Hepatocyte (in vitro differentiated cells): ENCODE measurements around the gene CRTAP. TPM values are rescaled to one million over a fixed set of nuclear protein-coding genes. Genes with fewer than 3 reads are reported as not detected.

ENCODE experiments used
- DNase-seq: peaks from one replicate; pipeline ENCODE4 v3.0.0-alpha.2; 2016; ENCODE audit warnings: low spot score
- H2AFZ ChIP-seq: fragments of 200-600 bp; sonication (generic); 2 replicates; pipeline ENCODE4 v1.6.0; 2016; ENCODE audit warnings: antibody characterized with exemption, mild to moderate bottlenecking
- H3K27ac ChIP-seq: fragments of 200-600 bp; sonication (generic); 2 replicates; pipeline ENCODE4 v1.5.1; 2016; ENCODE audit warnings: mild to moderate bottlenecking
- H3K27me3 ChIP-seq: fragments of 200-600 bp; sonication (generic); 2 replicates; pipeline ENCODE4 v1.6.1; 2016
- H3K36me3 ChIP-seq: fragments of 200-600 bp; sonication (generic); replicated peaks from 2 replicates; pipeline ENCODE4 v1.5.1; 2016; ENCODE audit warnings: low read depth; ENCODE audit not compliant: insufficient read depth
- H3K4me1 ChIP-seq: fragments of 200-600 bp; sonication (generic); 2 replicates; pipeline ENCODE4 v1.5.1; 2016; ENCODE audit warnings: mild to moderate bottlenecking, moderate library complexity; ENCODE audit not compliant: insufficient read depth
- H3K4me2 ChIP-seq: fragments of 200-600 bp; sonication (generic); 2 replicates; pipeline ENCODE4 v1.6.0; 2016
- H3K4me3 ChIP-seq: fragments of 200-600 bp; sonication (generic); 2 replicates; pipeline ENCODE4 v1.5.1; 2016; ENCODE audit warnings: mild to moderate bottlenecking
- H3K79me2 ChIP-seq: fragments of 200-600 bp; sonication (generic); 2 replicates; pipeline ENCODE4 v1.6.0; 2017; ENCODE audit warnings: mild to moderate bottlenecking
- H3K9me2 ChIP-seq: fragments of 200-600 bp; sonication (generic); replicated peaks from 2 replicates; pipeline ENCODE4 v1.6.0; 2017; ENCODE audit warnings: mild to moderate bottlenecking; ENCODE audit not compliant: insufficient read depth
- H3K9me3 ChIP-seq: fragments of 200-600 bp; sonication (generic); 2 replicates; pipeline ENCODE4 v1.5.1; 2016; ENCODE audit warnings: low read depth, mild to moderate bottlenecking
- H4K20me1 ChIP-seq: fragments of 200-600 bp; sonication (generic); 2 replicates; pipeline ENCODE4 v1.6.0; 2016; ENCODE audit warnings: mild to moderate bottlenecking; ENCODE audit not compliant: insufficient read depth, poor library complexity, severe bottlenecking
- CTCF ChIP-seq: fragments of 200-600 bp; sonication (generic); IDR thresholded peaks from 2 replicates; pipeline ENCODE4 v1.5.1; 2016; ENCODE audit warnings: antibody characterized with exemption, mild to moderate bottlenecking; ENCODE audit not compliant: poor library complexity
- EZH2 ChIP-seq: fragments of 200-600 bp; sonication (generic); IDR thresholded peaks from 2 replicates; pipeline ENCODE4 v1.6.1; 2016; ENCODE audit warnings: antibody characterized with exemption, mild to moderate bottlenecking, borderline replicate concordance
- EZH2phosphoT487 ChIP-seq: fragments of 200-600 bp; sonication (generic); IDR thresholded peaks from one replicate; pipeline ENCODE4 v1.6.1; 2018; ENCODE audit warnings: antibody characterized with exemption, mild to moderate bottlenecking, low read depth, moderate library complexity; ENCODE audit not compliant: unreplicated experiment, severe bottlenecking
- WGBS: methylation state at CpG from one replicate; pipeline ENCODE4 v1.1.6; 2016; ENCODE audit warnings: low lambda C conversion rate; ENCODE audit errors: missing lambda C conversion rate; 5-methylcytosine and 5-hydroxymethylcytosine counted together
- polyA plus RNA-seq: library from polyadenylated mRNA; unstranded; fragments of >200 nt; fragmentation: Nextera tagmentation; extraction: Ambion mirVana; gene quantifications from 2 replicates; pipeline ENCODE4 v1.2.1, GENCODE V29; 2016
- total RNA-seq: library from RNA; depleted of rRNA; stranded (reverse); fragments of >200 nt; gene quantifications from 2 replicates; pipeline ENCODE4 v1.2.3, GENCODE V29; 2014

The CRTAP gene
- total and polyA plus RNA-seq, 2 experiments from 2014 or later, result 127 to 178 TPM

DNA sequence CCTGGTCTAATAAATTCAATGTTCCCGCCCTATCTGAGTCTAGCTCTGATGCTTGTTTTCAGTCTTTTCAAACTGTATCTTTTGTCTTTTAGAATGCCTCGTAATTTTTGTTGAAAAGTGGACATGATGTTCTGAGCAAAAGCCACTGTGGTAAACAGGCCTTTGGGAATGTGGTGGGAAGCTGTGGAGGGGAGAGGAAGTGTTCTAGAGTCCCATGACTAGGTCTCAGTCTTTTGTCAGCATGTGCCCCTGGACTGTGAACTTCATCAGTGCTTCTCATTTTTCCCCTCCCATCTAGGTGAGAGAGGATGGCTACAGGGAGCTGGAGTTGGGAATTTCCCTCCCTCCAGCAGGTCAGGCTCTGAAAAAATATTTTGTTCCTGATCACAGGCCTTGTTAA is 71.0 kb downstream of the CRTAP start:
- Histone ChIP-seq H3K79me2 (no peaks in the 10 kb centered on the region), H3K27me3 (no peaks in the 10 kb centered on the region), H2AFZ (no peak overlapping the region), H3K36me3 (no peaks in the 10 kb centered on the region), H3K4me2 (no peak overlapping the region), H3K4me3 (no peak overlapping the region), H3K9me2 (no peaks in the 10 kb centered on the region), H3K27ac (peak overlapping the region; percentile 46), H3K9me3 (no peaks in the 10 kb centered on the region), H4K20me1 (no peaks in the 10 kb centered on the region), H3K4me1 (no peaks in the 10 kb centered on the region)
- WGBS, result 89% methylated on average over 2 of the region's 2 CpGs
- TF ChIP-seq EZH2phosphoT487, result no peak
- TF ChIP-seq EZH2, result no peak
- TF ChIP-seq CTCF, result no peak
- DNase-seq, result no peak

DNA sequence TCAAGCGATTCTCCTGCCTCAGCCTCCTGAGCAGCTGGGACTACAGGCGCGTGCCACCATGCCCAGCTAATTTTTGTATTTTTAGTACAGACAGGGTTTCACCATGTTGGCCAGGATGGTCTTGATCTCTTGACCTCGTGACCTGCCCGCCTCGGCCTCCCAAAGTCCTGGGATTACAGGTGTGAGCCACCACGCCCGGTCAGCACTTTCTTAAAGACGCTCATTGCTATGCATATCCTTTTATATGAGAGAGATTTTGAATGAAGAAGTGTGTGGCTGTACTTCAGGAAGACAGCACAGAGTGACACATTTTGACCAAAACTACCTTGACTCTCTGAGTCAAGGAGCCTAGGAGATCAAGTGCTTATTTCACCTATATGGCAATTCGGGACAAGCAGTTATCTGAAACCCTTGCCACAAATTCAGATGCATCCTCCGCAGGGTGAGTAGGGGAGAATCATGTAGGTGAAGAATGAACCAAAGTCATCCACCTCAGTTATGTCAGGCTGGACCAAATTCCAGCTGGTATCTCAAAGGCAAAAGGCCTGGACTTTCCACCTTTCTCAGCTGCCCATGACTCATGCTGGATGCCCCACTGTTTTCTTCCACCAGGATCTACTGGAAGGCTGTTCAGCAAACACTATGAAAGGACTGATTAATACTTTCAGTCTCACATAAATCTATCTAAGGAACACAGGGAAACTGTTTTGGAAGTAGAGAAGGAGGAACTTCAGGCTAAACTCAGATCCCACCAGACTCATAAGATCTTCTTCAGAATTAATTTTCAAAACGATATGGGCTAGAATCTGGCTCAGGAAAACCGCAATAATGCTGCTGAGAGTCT is 72.9 kb downstream of the CRTAP start:
- DNase-seq, result peak; percentile 74
- no peaks in the 10 kb centered on the region for H3K4me1 ChIP-seq
- TF ChIP-seq EZH2phosphoT487 (no peak), CTCF (no peak), EZH2 (no peak)
- no peaks in the 10 kb centered on the region for H3K9me2 ChIP-seq
- no peak overlapping the region for H3K4me3 ChIP-seq
- peak overlapping the region; percentile 85 for H3K27ac ChIP-seq
- H3K9me3 ChIP-seq, result no peaks in the 10 kb centered on the region
- H3K27me3 ChIP-seq, result no peaks in the 10 kb centered on the region
- 96% methylated on average over 13 of the region's 13 CpGs for WGBS
- no peak overlapping the region for H2AFZ ChIP-seq
- H3K4me2 ChIP-seq, result no peak overlapping the region
- no peaks in the 10 kb centered on the region for H4K20me1 ChIP-seq
- H3K79me2 ChIP-seq, result no peaks in the 10 kb centered on the region
- H3K36me3 ChIP-seq, result no peaks in the 10 kb centered on the region

DNA sequence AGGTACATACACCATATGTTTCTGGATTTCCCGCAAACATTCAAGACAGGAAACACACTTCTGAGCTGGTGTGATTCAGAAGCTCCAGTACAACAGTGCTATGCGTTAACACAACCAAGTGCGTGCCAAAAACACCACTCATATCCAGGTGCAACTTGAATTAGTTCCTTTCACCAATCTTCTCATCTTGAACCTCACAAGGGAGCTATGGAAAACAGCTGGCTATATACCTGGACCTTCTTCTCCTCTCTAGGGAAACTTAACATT is 73.5 kb downstream of the CRTAP start:
- Histone ChIP-seq H3K4me3 (no peak overlapping the region), H4K20me1 (no peaks in the 10 kb centered on the region), H2AFZ (no peak overlapping the region), H3K4me1 (no peaks in the 10 kb centered on the region), H3K4me2 (no peak overlapping the region), H3K9me3 (no peaks in the 10 kb centered on the region), H3K27ac (peak overlapping the region; percentile 85), H3K27me3 (no peaks in the 10 kb centered on the region), H3K79me2 (no peaks in the 10 kb centered on the region), H3K9me2 (no peaks in the 10 kb centered on the region), H3K36me3 (no peaks in the 10 kb centered on the region)
- TF ChIP-seq EZH2, result no peak
- TF ChIP-seq EZH2phosphoT487, result no peak
- TF ChIP-seq CTCF, result no peak
- 93% methylated on average over 3 of the region's 3 CpGs for WGBS
- DNase-seq, result no peak
